Fibroblast of villous mesenchyme (primary cell): Measurements from ENCODE around the gene IGSF1. TPM values are rescaled to one million over a fixed set of nuclear protein-coding genes. Genes with fewer than 3 reads are reported as not detected.

Source experiments
- DNase-seq: peaks from one replicate; pipeline ENCODE4 v3.0.0-alpha.2; 2010; ENCODE audit warnings: low read depth
- H3K4me3 ChIP-seq: 2 replicates; pipeline ENCODE4 v1.5.1; 2011; ENCODE audit warnings: low read depth, mild to moderate bottlenecking, low read length
- CTCF ChIP-seq: IDR thresholded peaks from 2 replicates; pipeline ENCODE4 v1.5.1; 2012; ENCODE audit warnings: low read depth, mild to moderate bottlenecking, low read length; ENCODE audit not compliant: insufficient read depth
- total RNA-seq: library from RNA; depleted of rRNA; stranded (reverse); fragments of >200 nt; gene quantifications from 2 replicates; pipeline ENCODE4 v1.2.3, GENCODE V29; 2012

The IGSF1 gene
- total RNA-seq, 1 donor, result under 0.01 TPM

- no peak for DNase-seq
- TF ChIP-seq CTCF, result no peak
- H3K4me3 ChIP-seq, result no peak overlapping the region
Observed at GRCh38 chrX:131316260-131316659, 27.2 kb upstream of the IGSF1 start.

DNA sequence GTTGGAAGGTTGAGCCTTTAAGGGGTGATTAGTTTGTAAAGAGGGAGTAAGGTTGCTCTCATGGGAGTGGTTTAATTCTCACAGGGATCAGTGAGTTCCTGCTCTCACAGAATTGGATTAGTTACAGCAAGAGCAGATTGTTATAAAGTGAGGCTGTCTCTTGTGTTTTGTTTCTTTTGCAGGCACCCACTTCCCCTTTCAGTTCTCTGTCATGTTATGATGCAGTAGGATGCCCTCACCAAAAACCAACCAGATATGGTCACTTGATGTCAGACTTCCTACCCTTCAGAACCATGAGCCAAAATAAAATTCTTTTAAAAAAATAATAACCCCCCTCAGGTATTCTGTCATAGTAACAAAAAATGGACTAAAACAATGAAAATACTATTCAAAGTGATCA, 19.9 kb upstream of the IGSF1 start:
- no peak for TF ChIP-seq CTCF

DNA sequence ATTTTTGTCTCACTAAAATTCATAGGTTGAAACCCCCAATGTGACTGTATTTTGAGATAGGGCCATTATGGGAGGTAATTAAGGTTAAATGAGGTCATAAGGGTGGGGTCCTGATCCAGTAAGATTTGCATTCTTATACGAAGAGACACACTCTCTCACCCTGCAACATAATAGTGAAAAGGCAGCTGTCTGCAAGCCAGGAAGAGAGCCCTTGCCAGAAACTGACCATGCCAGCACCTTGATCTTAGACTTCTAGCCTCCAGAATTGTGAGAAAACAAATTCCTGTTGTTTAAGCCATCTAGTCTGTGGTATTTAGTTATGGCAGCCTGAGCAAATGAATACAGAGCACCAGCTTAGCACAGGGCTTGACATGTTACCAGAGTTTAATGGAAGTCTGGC, 17.5 kb upstream of the IGSF1 start:
- no peak overlapping the region for H3K4me3 ChIP-seq
- no peak for DNase-seq
- TF ChIP-seq CTCF, result no peak

More for the DNA sequence above, 19.9 kb upstream of the IGSF1 start:
- H3K4me3 ChIP-seq, result no peak overlapping the region
- no peak for DNase-seq

DNA sequence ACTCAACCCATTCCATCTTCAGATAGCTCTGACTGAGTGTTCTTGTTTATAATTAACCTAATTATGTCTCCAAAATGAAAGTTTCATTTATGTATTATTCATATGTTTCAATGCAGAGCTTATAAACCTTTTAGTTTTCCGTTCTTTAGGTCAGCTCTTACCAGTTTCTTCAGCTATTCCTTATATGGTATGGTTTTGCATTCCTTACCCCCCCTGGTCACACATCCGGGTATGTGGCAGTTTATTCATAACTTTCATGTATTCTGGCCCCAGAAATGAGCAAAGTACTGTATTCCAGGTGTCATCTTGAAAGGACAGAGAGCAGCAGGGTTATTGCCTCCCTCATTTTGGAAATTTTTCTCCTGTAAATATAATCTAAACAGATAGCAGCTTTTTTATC, 16.8 kb upstream of the IGSF1 start:
- no peak for DNase-seq
- no peak for TF ChIP-seq CTCF
- H3K4me3 ChIP-seq, result no peak overlapping the region

DNA sequence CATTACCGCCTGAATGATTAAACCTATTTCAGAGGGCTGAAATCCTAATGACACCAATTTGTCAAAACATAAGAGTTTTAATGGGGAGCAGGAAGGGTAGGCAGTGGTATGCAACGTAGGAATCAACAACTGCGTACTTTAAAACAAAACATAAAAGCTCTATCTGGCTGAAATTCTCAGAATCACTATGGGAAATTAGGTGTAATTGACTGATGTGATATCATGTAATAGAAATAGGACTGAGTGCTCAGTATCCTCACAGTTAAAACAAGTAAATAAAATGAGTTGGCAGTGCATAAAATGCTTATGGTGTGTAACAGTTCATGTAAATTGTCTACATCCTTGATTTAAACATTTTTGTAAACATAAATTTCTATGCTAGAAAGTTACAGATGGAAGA, 13.6 kb upstream of the IGSF1 start:
- no peak for DNase-seq

DNA sequence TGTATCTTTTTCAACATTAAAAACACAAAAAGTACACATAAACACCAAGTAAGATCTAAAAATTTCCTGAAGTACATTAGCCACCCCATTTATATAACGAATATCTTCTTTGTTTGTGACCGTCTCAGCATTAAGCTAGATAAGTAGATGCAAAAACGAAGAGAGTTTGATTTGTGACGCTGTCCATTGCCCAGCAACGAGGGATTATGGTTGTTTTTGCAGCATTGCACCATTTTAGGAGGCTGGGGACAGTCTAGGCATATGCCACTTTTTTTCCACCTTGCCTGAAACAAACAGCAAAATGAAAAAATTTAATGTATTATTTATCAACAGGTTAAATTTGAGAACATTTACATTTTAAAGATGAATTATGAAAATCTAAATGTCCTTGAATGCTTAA, 12.0 kb upstream of the IGSF1 start:
- no peak overlapping the region for H3K4me3 ChIP-seq
- DNase-seq, result no peak
- no peak for TF ChIP-seq CTCF

More for the DNA sequence above, 13.6 kb upstream of the IGSF1 start:
- no peak overlapping the region for H3K4me3 ChIP-seq
- TF ChIP-seq CTCF, result no peak

DNA sequence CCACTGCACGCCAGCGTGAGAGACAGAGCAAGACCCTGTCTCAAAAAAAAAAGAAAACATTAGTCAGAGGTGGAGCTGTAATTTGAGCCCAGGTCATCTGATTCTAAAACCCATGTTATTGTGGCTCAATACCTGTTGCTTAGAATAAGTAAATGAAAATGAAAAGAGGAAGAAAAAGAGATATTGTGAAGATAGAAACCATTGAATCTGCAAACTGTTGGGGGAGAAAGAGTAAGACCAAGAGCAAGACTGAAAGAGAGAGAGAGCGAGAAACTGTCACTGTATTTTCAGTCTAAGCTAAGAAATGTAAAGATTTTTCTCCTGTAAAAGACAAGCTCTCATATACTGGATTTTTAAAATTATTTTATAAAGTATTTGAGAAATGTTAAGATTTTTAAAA, 9.7 kb upstream of the IGSF1 start:
- DNase-seq, result no peak
- H3K4me3 ChIP-seq, result no peak overlapping the region
- TF ChIP-seq CTCF, result no peak
